CMK (cell line): ENCODE measurements around the gene MYL12A.

Experiments
- DNase-seq: peaks from one replicate; pipeline ENCODE4 v3.0.0-alpha.2; 2010; ENCODE audit warnings: low read depth

MYL12A gene

GRCh38 chr18:3283253-3283863 is 35.8 kb downstream of the MYL12A start:
- DNase-seq = no peak

GRCh38 chr18:3283908-3284307 is 36.3 kb downstream of the MYL12A start:
- DNase-seq = no peak

GRCh38 chr18:3284501-3284900 is 36.9 kb downstream of the MYL12A start:
- DNase-seq = no peak

- no peak for DNase-seq
Measured at GRCh38 chr18:3286159-3286558, 38.6 kb downstream of the MYL12A start.

- DNase-seq = no peak
Measured at GRCh38 chr18:3293196-3293951, 45.8 kb downstream of the MYL12A start.

GRCh38 chr18:3294435-3295080 is 47.0 kb downstream of the MYL12A start:
- DNase-seq = no peak

GRCh38 chr18:3297025-3297984 is 49.7 kb downstream of the MYL12A start:
- DNase-seq = peak; percentile 61

GRCh38 chr18:3304832-3305231 is 57.2 kb downstream of the MYL12A start:
- DNase-seq = no peak

- DNase-seq = no peak
Measured at GRCh38 chr18:3305354-3305762, 57.8 kb downstream of the MYL12A start.
